WTC11 (cell line): ENCODE measurements around the gene PRICKLE1.

ENCODE experiments used
- JUN ChIP-seq: sonication (generic); formaldehyde crosslinking; IDR thresholded peaks from 2 replicates; pipeline ENCODE4 v1.8.0; 2023; ENCODE audit warnings: mild to moderate bottlenecking, missing genetic modification reagents
- TF ChIP-seq, protein P1 (sequence below): fragments of 200-600 bp; IDR thresholded peaks from 2 replicates; pipeline ENCODE4 v1.8.0; 2022; ENCODE audit warnings: antibody characterized with exemption

DNA sequence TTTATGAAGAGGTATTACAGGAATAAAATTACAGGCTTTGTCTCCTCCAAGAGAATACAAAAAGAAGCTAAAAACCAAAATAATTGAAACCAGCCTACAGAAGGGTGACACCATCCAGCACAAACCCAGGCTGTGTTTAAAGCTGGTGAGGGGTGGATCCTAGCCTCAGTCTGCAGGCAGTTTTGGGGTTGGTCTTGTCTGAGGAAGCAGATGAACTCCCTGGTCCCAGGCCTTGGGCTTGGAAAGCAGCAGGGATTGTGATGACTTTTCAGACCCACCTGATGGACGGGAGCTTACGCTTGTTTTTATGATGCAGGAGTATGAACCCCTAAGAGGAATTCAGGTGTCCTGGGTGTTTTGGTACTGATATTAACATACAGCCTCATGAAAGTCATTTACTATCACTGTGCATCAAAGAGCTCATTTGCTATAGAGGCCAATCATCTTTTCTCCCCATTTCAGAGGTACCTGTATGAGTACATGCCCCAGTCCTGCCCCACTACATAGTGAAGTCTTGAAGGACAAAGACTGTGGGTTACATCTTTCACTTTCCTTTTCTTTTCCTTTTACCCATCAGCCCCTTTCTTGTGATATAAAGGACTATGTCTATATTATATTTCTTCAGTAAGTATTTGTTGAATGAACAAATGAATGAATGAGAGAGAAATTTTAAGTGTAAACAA is 18.1 kb downstream of the PRICKLE1 start:
- TF ChIP-seq, protein P1, sequence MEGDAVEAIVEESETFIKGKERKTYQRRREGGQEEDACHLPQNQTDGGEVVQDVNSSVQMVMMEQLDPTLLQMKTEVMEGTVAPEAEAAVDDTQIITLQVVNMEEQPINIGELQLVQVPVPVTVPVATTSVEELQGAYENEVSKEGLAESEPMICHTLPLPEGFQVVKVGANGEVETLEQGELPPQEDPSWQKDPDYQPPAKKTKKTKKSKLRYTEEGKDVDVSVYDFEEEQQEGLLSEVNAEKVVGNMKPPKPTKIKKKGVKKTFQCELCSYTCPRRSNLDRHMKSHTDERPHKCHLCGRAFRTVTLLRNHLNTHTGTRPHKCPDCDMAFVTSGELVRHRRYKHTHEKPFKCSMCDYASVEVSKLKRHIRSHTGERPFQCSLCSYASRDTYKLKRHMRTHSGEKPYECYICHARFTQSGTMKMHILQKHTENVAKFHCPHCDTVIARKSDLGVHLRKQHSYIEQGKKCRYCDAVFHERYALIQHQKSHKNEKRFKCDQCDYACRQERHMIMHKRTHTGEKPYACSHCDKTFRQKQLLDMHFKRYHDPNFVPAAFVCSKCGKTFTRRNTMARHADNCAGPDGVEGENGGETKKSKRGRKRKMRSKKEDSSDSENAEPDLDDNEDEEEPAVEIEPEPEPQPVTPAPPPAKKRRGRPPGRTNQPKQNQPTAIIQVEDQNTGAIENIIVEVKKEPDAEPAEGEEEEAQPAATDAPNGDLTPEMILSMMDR, result no peak
- TF ChIP-seq JUN, result no peak
